Activated naive CD8-positive, alpha-beta T cell (primary cell): Measurements from ENCODE around the gene CRHR1.

Experiments
- H3K27ac Mint-ChIP-seq: one replicate; pipeline ENCODE4 v1.8.0; 2021; ENCODE audit warnings: mixed read lengths
- H3K27me3 Mint-ChIP-seq: one replicate; pipeline ENCODE4 v1.8.0; 2021; ENCODE audit warnings: mixed read lengths
- H3K36me3 Mint-ChIP-seq: one replicate; pipeline ENCODE4 v1.8.0; 2021; ENCODE audit warnings: mixed read lengths
- H3K4me1 Mint-ChIP-seq: one replicate; pipeline ENCODE4 v1.8.0; 2021; ENCODE audit warnings: low read depth, mixed read lengths
- H3K4me3 Mint-ChIP-seq: one replicate; pipeline ENCODE4 v1.8.0; 2021; ENCODE audit warnings: mild to moderate bottlenecking, mixed read lengths
- H3K9me3 Mint-ChIP-seq: one replicate; pipeline ENCODE4 v1.8.0; 2021; ENCODE audit warnings: low read depth, mixed read lengths

CRHR1 gene

DNA sequence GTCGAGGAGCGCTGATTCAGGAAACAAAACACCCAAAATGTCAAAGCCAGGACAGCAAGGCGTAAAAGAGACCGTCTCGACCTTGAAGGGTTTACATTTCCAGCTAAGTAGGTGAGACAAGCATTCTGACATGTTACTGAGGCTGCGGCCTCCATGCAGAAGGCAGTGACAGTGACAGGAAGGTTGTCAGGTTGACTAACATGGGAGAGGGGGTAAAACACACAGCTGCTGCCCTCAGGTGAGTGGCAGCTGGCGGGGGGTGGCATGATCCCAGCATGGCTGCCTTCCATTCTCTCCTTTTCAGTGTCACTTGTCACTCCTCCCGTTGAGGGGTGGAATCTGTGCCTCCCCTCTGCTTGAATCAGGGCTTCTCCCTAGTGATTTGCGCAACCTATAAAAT, 31.9 kb upstream of the CRHR1 start:
- peaks cover 4% of the 10 kb centered on the region for H3K27me3 Mint-ChIP-seq

GRCh38 chr17:45753645-45754225, 30.4 kb upstream of the CRHR1 start:
- Mint-ChIP-seq H3K27ac (no peak overlapping the region), H3K27me3 (peaks cover 4% of the 10 kb centered on the region), H3K4me3 (no peak overlapping the region), H3K4me1 (no peaks in the 10 kb centered on the region), H3K9me3 (no peaks in the 10 kb centered on the region), H3K36me3 (no peaks in the 10 kb centered on the region)

More for the DNA sequence above, 31.9 kb upstream of the CRHR1 start:
- Mint-ChIP-seq H3K4me3 (no peak overlapping the region), H3K9me3 (no peaks in the 10 kb centered on the region), H3K27ac (no peak overlapping the region), H3K4me1 (no peaks in the 10 kb centered on the region), H3K36me3 (no peaks in the 10 kb centered on the region)

DNA sequence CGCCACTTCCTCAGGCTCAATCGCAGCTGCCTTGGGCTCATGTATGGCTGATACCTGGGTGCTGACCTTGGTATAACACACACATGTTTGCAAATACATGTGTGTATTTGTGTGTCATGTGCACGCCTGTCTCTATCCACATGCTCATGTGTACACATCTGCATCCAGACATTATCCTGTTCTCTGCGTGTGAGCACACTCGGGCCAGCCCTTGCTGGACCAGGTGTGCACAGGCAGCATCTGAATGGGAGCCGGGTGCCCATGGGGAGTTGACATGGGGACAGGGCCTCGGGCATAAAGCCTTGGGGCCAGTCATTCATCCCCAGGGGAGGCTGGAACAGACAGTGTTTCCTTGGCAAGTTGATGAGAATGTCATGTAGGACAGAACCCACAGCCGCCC, 29.1 kb upstream of the CRHR1 start:
- Mint-ChIP-seq H3K27ac (no peak overlapping the region), H3K4me3 (no peak overlapping the region), H3K27me3 (no peaks in the 10 kb centered on the region), H3K36me3 (no peaks in the 10 kb centered on the region), H3K4me1 (no peaks in the 10 kb centered on the region), H3K9me3 (no peaks in the 10 kb centered on the region)

GRCh38 chr17:45756266-45756991, 27.7 kb upstream of the CRHR1 start:
- no peaks in the 10 kb centered on the region for H3K4me1 Mint-ChIP-seq
- no peaks in the 10 kb centered on the region for H3K27me3 Mint-ChIP-seq
- H3K27ac Mint-ChIP-seq: no peak overlapping the region

DNA sequence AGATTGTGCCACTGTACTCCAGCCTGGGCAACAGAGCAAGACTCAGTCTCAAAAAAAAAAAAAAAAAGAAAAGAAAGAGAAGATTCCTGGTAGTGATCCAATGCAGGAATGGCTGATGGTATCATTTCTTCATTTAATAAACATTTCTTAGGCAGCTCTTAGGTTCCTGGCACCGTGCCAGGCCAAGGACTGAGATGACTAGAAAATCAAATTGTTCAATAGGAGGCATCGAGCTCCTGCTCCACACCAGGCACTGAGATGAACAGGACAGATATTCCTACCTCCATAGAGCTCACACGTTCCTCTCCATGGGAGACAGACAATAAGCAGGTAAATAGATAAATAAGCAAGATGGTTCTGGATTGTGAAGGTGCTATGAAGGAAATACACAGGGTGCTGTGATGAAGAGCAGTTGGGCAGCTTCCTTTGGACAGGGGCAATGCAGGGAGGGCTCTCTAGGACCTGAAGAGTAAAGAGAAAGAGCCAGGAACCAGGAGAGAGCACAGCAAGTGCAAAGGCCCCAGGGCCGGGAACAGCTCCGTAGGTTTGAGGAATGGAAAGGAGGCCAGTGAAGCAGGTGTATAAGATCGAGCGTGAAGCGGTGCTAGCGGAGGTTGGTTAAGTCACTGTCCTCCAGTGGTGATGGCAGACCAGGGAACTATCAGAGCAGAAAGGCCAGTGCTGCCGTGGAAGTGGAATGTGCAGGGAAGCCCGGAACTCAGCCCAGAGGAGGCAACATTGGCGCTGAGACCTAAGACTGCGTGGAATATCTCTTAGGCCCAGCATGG, 26.5 kb upstream of the CRHR1 start:
- Mint-ChIP-seq H3K27ac (no peak overlapping the region), H3K4me1 (no peaks in the 10 kb centered on the region), H3K4me3 (no peak overlapping the region), H3K36me3 (no peaks in the 10 kb centered on the region), H3K27me3 (no peaks in the 10 kb centered on the region), H3K9me3 (no peaks in the 10 kb centered on the region)

More at GRCh38 chr17:45756266-45756991, 27.7 kb upstream of the CRHR1 start:
- Mint-ChIP-seq H3K4me3 (no peak overlapping the region), H3K9me3 (no peaks in the 10 kb centered on the region), H3K36me3 (no peaks in the 10 kb centered on the region)

- Mint-ChIP-seq H3K9me3 (no peaks in the 10 kb centered on the region), H3K36me3 (no peaks in the 10 kb centered on the region), H3K4me3 (no peak overlapping the region), H3K27me3 (no peaks in the 10 kb centered on the region), H3K4me1 (no peaks in the 10 kb centered on the region), H3K27ac (no peak overlapping the region)
Observed at GRCh38 chr17:45758544-45758943, 25.6 kb upstream of the CRHR1 start.

GRCh38 chr17:45759761-45760160, 24.4 kb upstream of the CRHR1 start:
- Mint-ChIP-seq H3K4me3 (no peak overlapping the region), H3K36me3 (no peaks in the 10 kb centered on the region)

DNA sequence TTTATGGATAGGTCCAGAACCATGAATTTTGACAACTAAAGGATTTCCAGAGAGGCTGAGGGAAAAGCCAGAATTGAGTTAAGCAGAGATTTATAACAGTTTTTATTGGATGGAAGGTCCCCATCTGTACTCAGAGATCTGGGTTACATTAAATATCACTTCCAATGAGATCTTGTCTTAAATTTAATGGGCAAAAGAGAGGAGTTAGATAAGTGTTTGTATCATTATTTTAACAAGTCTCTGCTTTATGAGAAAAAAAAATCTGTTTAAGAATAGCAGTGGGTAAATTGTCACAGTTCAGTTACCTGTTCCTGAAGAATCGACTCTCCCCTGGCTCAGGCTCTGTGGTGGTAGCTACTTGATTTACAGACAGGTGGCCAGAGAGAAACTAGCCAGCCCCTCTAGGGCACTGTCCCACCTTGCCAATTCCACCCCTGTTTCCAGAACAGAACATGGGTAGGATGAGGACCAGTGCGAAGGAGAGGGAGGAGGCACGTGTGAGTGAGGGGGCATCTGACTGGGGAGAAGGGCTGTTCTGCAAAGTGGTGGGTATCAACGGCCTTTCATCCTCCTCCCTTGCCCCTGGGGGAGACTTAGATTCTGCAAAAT, 22.1 kb upstream of the CRHR1 start:
- H3K9me3 Mint-ChIP-seq: no peaks in the 10 kb centered on the region
- H3K4me1 Mint-ChIP-seq: no peaks in the 10 kb centered on the region
- no peak overlapping the region for H3K27ac Mint-ChIP-seq
- no peak overlapping the region for H3K4me3 Mint-ChIP-seq
- H3K36me3 Mint-ChIP-seq: no peaks in the 10 kb centered on the region
- peaks cover 2% of the 10 kb centered on the region for H3K27me3 Mint-ChIP-seq

More at GRCh38 chr17:45759761-45760160, 24.4 kb upstream of the CRHR1 start:
- no peaks in the 10 kb centered on the region for H3K9me3 Mint-ChIP-seq
- no peak overlapping the region for H3K27ac Mint-ChIP-seq
- H3K27me3 Mint-ChIP-seq: no peaks in the 10 kb centered on the region
- no peaks in the 10 kb centered on the region for H3K4me1 Mint-ChIP-seq

- H3K4me1 Mint-ChIP-seq: no peaks in the 10 kb centered on the region
- no peaks in the 10 kb centered on the region for H3K9me3 Mint-ChIP-seq
- H3K27ac Mint-ChIP-seq: no peak overlapping the region
- H3K27me3 Mint-ChIP-seq: peaks cover 5% of the 10 kb centered on the region
- H3K36me3 Mint-ChIP-seq: no peaks in the 10 kb centered on the region
- no peak overlapping the region for H3K4me3 Mint-ChIP-seq
Observed at GRCh38 chr17:45763182-45763581, 20.9 kb upstream of the CRHR1 start.

DNA sequence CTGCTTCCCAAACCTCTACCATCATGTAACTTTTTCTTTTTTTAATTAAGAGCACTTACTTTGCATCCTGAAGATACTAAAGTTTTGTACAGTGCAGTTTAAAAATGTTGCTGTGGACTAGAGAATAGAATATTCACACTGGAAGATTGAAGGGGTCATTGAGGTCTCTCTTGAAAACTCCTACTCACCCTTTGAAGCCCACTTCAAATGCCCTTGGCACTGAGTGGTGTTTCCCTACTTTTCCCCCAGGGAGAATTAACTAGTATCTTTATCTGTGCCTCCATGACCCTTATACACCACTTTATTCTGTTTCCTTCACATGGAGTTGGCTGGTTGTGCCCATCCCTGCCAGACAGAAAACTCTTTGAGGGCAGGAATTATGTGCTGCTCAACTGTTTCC, 19.6 kb upstream of the CRHR1 start:
- Mint-ChIP-seq H3K36me3 (no peaks in the 10 kb centered on the region), H3K4me3 (no peak overlapping the region), H3K27ac (no peak overlapping the region), H3K27me3 (peaks cover 8% of the 10 kb centered on the region), H3K4me1 (no peaks in the 10 kb centered on the region), H3K9me3 (no peaks in the 10 kb centered on the region)

DNA sequence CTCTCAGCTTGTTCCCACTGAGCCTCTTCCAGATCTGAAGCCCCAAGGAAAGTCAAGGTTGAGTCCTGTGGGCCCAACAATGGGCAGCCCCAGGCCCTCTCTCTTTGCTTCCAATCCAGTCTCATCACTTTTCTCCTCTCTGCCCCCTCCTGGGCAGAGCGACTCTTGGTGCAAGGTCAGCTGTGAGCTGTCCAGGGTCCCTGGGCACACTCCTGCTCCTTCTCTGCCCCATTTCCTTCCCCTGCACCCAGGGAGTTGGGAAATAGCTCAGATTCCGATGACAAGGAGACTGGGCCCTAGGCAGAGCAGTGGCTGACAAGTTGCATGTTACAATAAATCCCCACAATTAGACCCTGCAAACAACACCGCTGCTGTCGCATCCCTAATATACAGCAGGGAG, 16.1 kb upstream of the CRHR1 start:
- Mint-ChIP-seq H3K36me3 (no peaks in the 10 kb centered on the region), H3K27me3 (peaks cover 13% of the 10 kb centered on the region), H3K27ac (no peak overlapping the region), H3K4me3 (no peak overlapping the region), H3K9me3 (no peaks in the 10 kb centered on the region), H3K4me1 (no peaks in the 10 kb centered on the region)

DNA sequence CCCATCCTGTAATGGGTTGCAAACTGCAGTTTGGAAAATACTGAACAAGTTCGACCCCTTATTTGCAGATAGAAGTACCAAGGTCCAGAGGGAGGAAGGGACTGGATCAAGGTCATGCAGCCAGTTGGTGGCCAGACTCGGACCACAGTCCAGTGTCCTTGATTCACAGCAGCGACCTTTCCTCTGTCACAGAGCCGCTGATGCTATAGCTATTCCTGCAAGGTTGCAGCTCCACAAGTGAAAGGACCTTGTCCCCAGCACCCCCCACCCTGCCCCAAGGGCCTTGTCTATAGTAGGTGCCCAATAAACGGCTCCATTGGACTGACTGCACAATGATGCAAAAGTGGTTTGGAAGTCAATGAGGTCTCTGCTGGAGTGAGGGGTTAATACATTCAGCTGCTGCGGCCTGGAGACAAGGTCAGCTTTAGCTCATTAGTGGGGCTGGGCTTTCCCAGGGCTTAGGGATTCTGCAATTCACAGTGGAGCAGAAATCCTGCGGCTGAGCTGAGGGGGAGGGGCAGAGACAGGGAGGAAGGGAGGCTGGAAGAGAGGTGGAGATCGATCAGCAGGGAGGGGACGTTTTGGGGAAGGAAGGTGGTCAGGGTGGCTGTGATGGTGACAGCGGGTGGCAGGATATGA, 13.4 kb upstream of the CRHR1 start:
- H3K4me3 Mint-ChIP-seq: no peak overlapping the region
- H3K27ac Mint-ChIP-seq: no peak overlapping the region
- H3K4me1 Mint-ChIP-seq: no peaks in the 10 kb centered on the region
- H3K9me3 Mint-ChIP-seq: no peaks in the 10 kb centered on the region
- H3K36me3 Mint-ChIP-seq: no peaks in the 10 kb centered on the region
- H3K27me3 Mint-ChIP-seq: peaks cover 17% of the 10 kb centered on the region

GRCh38 chr17:45771271-45771959, 12.7 kb upstream of the CRHR1 start:
- Mint-ChIP-seq H3K9me3 (no peaks in the 10 kb centered on the region), H3K36me3 (no peaks in the 10 kb centered on the region), H3K4me1 (no peaks in the 10 kb centered on the region), H3K27me3 (peaks cover 19% of the 10 kb centered on the region), H3K4me3 (no peak overlapping the region), H3K27ac (no peak overlapping the region)

GRCh38 chr17:45775148-45775547, 9.0 kb upstream of the CRHR1 start:
- no peaks in the 10 kb centered on the region for H3K9me3 Mint-ChIP-seq
- H3K27ac Mint-ChIP-seq: no peak overlapping the region
- H3K27me3 Mint-ChIP-seq: peaks cover 20% of the 10 kb centered on the region

More at GRCh38 chr17:45775148-45775547, 9.0 kb upstream of the CRHR1 start:
- H3K4me3 Mint-ChIP-seq: no peak overlapping the region
- no peaks in the 10 kb centered on the region for H3K4me1 Mint-ChIP-seq
- no peaks in the 10 kb centered on the region for H3K36me3 Mint-ChIP-seq
